HG03139 (cell line): ENCODE results near the gene AKT3.

ENCODE experiments used
- ATAC-seq: cut with Tn5 transposase; IDR thresholded peaks from one replicate; pipeline ENCODE4 v1.9.1; 2021; ENCODE audit not compliant: unreplicated experiment

AKT3 gene

GRCh38 chr1:243471026-243471685, 378.9 kb downstream of the AKT3 start:
- ATAC-seq, result no peak

- ATAC-seq, result no peak
Measured at GRCh38 chr1:243470502-243470901, 379.5 kb downstream of the AKT3 start.

GRCh38 chr1:243469497-243469896, 380.5 kb downstream of the AKT3 start:
- no peak for ATAC-seq

GRCh38 chr1:243465738-243466137, 384.3 kb downstream of the AKT3 start:
- ATAC-seq, result no peak

GRCh38 chr1:243465081-243465480, 385.0 kb downstream of the AKT3 start:
- ATAC-seq, result no peak

GRCh38 chr1:243462929-243463697, 386.9 kb downstream of the AKT3 start:
- no peak for ATAC-seq

- ATAC-seq, result no peak
Measured at GRCh38 chr1:243461700-243462099, 388.3 kb downstream of the AKT3 start.

GRCh38 chr1:243459059-243459458, 391.0 kb downstream of the AKT3 start:
- ATAC-seq, result no peak

- no peak for ATAC-seq
Measured at GRCh38 chr1:243457363-243457982, 392.6 kb downstream of the AKT3 start.

- no peak for ATAC-seq
Measured at GRCh38 chr1:243455760-243456651, 394.0 kb downstream of the AKT3 start.

GRCh38 chr1:243454328-243454997, 395.6 kb downstream of the AKT3 start:
- ATAC-seq, result no peak

- no peak for ATAC-seq
Measured at GRCh38 chr1:243452092-243452491, 398.0 kb downstream of the AKT3 start.

GRCh38 chr1:243449373-243449772, 400.7 kb downstream of the AKT3 start:
- ATAC-seq, result no peak

- ATAC-seq, result no peak
Measured at GRCh38 chr1:243447844-243448243, 402.2 kb downstream of the AKT3 start.

- ATAC-seq, result no peak
Measured at GRCh38 chr1:243447347-243447746, 402.7 kb downstream of the AKT3 start.

GRCh38 chr1:243443557-243443956, 406.5 kb downstream of the AKT3 start:
- ATAC-seq, result no peak

GRCh38 chr1:243441601-243442000, 408.4 kb downstream of the AKT3 start:
- ATAC-seq, result no peak

GRCh38 chr1:243440406-243440805, 409.6 kb downstream of the AKT3 start:
- ATAC-seq, result no peak

GRCh38 chr1:243438815-243439214, 411.2 kb downstream of the AKT3 start:
- no peak for ATAC-seq
